HL-60/S4 treated with retinoic acid at 250 ng/mL for 4 days and 3 days (cell line): ENCODE results near the gene SEC23B.

Source experiments
- in situ Hi-C: fragments of 300-500 bp; cut with MboI; formaldehyde crosslinking; loops from 2 replicates; pipeline ENCODE4 v1.7.0; 2022; ENCODE audit warnings: low sequenced_read_pairs

The SEC23B gene

GRCh38 chr20:18585134-18585533 is 77.4 kb downstream of the SEC23B start:
- in situ Hi-C loops = no loop called here

DNA sequence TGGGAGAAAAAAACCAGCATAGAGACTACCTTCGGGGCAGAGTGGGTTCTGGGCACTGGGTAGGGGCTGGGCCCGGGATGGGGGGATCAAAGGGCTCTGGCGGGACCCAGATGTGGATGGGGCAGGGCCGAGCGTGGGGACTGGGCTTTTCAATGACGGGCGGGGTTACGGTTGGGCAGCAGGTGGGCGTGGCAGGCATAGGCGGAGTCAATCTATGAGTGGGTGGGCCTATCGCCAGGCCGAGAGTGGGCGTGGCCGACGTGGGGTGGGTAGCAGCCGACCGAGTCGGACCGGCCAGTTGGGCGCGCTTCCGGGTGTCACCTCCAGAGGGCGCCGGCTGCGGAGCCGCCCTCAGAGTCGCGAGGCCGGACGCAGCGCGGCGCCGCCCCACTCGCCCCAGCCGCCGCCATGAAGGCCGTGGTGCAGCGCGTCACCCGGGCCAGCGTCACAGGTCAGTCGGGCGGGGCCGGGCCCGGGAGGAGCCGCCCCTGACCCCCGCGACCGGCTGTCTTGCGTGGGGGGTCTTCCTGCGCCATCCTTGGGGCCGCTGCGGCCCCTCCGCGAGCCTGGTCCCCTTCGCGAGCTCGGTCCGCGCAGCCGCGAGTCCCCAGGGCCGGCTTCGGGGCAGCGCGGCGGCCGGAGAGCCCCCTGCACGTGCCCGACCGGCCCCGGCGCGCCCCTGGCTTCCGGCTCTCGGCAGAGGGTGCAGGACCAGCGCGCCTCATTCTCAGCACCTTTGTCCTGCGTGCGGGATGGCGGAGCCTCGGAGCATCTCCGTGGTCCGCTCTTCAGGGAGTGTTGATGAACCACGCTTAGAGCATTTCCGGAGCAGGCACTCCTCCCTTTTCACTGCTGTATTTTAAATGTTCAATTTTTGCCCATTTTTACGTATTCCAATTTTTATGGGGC is 80.2 kb downstream of the SEC23B start, which contains the start of gene DTD1:
TSS of gene DTD1 (plus strand) at position 390 of the 909 bp plus-strand sequence. CDS start at position 409, 19 bp downstream.
- in situ Hi-C loops = no loop called here

GRCh38 chr20:18588574-18588933 is 80.8 kb downstream of the SEC23B start:
- in situ Hi-C loops = no loop called here

DNA sequence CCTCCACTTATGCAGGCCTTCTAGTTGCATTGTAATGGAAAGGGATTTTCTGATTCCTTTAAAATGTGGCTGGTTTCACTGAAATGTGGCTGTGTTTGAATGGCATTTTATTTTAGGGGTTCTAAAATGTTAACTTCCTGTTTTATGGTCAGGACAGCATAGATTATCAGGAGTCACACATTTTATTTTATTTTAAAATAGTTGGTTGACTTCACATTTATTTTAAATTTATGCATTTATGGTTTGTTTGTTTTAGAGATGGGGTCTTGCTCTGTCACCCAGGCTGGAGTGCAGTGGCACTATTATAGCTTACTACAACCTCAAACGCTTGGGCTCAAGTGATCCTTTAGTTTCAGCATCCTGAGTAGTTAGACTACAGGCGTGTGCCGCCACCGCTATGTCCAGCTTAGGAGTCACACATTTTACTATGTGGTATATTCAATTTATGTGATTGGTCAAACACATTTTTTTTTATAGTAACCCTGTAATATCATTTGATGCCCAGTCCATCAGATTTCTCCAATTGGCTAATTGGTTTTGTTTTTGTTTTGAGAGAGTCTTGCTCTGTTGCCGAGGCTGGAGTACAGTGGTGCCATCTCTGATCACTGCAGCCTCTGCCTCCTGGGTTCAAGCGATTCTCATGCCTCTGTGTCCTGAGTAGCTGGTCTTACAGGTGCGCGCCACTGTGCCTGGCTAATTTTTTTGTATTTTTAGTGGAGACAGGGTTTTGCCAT is 82.4 kb downstream of the SEC23B start:
- in situ Hi-C loops = no loop called here

DNA sequence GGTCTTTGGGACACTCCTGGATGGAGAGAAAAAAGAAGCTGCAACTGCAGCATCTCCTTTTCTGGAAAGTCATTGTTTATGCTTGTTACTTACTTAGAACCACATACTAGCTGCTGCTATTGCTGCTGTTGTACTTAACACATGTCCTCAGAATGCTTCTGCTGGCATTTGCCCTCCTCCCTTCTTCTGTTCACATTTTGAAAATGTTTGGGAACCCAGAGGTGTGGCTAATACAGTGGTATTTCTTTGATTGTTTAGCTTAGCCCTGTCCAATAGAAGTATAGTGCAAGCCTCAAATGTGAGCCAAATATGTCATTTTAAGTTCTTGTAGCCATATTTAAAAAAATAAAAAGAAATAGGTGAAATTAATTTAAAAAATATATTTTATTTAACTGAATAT is 88.5 kb downstream of the SEC23B start:
- in situ Hi-C loops = no loop called here

- in situ Hi-C loops = no loop called here
These were observed 102.0 kb downstream of the SEC23B start for GRCh38 chr20:18609741-18610140.
